GM03348 (cell line): Measurements from ENCODE around the gene ACOT9.
"Not testable (repeated sequence)": the region's sequence is repeated elsewhere in the genome, so short reads cannot be mapped to it uniquely, and the experiment has no call there.

Experiments
- DNase-seq: peaks from one replicate; pipeline ENCODE4 v3.0.0; 2012; ENCODE audit warnings: low spot score

Gene ACOT9

DNA sequence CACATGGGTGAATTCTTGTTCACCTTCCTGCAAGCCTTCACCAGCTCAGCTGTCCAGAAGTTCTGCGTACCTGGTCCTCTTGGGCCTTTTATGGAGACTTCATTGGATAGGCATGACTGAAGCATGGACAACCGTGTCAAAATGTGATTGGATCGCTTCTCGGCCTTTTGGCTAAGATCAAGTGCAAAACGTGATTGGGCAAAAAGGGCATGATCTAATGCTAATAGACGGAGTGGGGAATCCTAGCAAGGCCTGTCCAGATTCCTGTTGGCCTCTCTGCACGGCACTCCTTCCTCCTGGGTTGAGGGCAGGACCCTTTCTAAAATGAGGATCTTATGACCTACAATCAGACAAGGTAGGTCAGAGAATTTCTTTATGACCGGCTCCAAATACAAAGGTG lies 50.9 kb downstream of the ACOT9 start:
- DNase-seq: no peak

GRCh38 chrX:23676486-23676885 lies 66.6 kb downstream of the ACOT9 start:
- DNase-seq: not testable (repeated sequence)

- DNase-seq: no peak
These were observed 70.0 kb downstream of the ACOT9 start for GRCh38 chrX:23673108-23673507.

GRCh38 chrX:23670528-23670927 lies 72.5 kb downstream of the ACOT9 start:
- DNase-seq: no peak

DNA sequence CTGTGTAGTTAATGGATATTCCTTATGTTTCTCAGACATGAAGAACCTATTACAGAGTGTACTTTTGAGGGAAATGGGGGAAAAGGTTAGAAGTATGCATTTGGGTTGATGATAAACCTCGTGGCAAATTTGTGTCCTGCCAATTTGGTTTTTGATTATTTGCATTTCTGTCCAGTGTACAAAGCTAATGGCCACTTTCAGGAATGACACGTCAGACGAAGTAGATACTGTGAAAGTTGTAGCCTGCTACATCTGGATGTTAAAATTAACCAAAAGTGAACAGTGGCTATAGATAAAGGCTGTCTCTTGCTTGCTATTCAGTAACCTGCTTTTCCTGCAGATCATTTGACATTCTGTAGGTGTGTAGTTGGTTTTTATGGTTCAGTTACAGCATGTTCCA lies 74.7 kb downstream of the ACOT9 start:
- DNase-seq: peak; percentile 2

- peak; percentile 96 for DNase-seq
These were observed 75.6 kb downstream of the ACOT9 start, which contains the start of gene PRDX4 for GRCh38 chrX:23667239-23668177. TSS of gene PRDX4 (plus strand) at chrX:23667493. CDS start at chrX:23667571, 78 bp downstream.

GRCh38 chrX:23666282-23666681 lies 76.8 kb downstream of the ACOT9 start:
- no peak for DNase-seq

DNA sequence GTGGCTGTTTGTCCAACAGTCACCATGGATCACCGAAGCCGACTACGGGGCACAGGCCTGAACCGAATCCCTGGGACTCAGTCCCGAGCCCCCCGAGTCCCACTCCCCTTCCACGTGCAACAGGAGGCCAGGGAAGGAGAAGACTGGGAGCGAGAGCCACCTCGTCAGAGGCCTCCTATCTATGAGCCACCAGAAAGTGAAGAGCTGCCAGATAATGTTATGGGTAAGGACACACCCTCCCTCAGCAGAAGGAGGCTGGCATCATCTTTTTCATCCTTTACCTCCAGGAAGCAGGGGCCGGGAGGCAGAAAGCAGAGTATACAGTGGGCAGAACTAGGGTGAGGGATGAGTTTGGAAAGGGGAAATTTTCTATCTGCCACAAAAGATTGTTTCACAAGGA lies 78.6 kb downstream of the ACOT9 start:
- DNase-seq: no peak

DNA sequence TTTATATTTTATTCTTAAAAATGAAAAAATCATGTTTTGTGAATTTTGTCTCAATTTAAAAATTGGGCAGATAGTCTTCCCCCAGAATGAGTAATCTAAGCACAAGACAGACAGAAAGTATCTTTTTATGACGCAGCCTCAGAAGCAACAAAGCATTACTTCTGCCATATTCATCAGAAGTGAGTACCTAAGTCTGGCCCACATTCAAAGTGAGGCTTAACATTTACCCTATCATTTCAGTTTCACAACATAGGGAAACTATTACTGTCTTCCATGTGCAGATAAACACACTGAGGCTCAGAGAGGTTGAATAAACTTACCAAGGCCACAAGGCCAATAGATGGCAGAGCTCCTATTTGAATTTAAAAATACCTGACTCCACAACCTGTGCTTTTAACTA lies 80.2 kb downstream of the ACOT9 start:
- peak; percentile 10 for DNase-seq

DNA sequence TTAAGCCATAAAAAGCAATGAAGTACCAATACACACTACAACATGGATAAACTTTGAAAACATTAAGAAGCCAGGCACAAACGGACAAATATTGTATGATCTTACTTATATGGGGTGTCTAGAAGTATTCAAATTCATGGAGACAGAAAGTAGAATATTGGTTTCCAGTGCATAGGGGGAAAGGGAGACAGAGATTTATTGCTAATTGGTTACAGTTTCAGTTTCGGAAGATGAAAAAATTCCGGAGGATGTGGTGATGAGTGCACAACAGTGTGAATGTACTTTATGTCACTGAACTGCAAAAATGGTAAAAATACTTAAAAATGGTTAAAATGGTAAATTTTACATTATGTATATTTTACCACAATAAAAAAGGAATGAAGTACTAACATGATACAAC lies 80.9 kb downstream of the ACOT9 start:
- DNase-seq: no peak

DNA sequence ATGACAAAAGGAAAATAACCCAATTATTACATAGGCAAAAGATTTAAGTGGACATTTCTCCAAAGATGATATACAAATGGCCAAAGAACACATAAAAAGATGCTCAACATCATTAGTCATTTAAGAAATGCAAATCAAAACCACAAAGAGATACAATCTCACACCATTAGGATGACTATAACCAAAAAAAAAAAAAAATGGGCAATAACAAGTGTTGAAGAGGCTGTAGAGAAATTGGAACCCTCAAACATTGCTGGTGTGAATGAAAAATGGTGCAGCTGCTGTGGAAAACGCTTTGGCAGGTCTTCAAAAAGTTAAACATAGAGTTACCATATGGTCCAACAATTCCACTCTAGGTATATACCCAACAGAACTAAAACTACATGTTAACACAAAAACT lies 81.4 kb downstream of the ACOT9 start:
- DNase-seq: no peak

- DNase-seq: no peak
These were observed 82.3 kb downstream of the ACOT9 start for GRCh38 chrX:23660766-23661132.

GRCh38 chrX:23660083-23660765 lies 82.9 kb downstream of the ACOT9 start:
- DNase-seq: not testable (repeated sequence)

DNA sequence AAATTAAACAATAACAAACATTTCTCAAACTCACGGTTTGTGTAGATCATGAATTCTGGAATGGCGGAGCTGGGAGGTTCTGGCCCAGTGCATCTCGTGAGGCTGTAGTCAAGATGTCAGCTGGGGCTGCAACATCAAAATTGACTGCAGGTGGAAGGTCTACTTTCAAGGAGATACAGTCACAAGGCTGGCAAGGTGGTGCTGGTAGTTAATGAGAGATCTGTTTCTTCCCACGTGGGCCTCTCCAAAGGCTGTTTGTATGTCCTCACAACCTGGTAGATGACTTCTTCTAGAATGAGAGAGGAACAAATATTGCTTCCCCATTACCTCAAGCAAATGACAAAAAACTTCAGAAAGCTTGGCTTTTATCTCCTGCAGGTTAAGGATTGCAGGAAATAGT lies 83.7 kb downstream of the ACOT9 start:
- no peak for DNase-seq

DNA sequence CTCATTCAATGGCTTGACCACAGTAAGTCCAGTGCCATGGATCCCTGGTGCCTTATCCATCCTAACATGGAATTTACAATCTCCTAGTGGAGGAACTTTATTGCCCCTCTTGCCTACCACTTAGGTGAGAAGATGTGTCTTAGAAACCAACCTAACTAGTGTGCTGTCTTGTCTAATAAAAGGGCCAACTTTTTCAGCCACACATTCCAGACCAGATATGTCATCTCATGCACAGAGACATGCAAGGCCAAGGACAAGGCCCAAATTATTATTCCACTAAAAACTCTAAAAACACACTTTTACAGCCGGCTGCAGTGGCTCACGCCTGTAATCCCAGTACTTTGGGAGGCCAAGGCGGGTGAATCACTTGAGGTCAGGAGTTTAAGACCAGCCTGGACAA lies 86.4 kb downstream of the ACOT9 start:
- peak; percentile 23 for DNase-seq

GRCh38 chrX:23656091-23656490 lies 87.0 kb downstream of the ACOT9 start:
- no peak for DNase-seq
